GM18870 (cell line): ENCODE data around the gene LMAN1L.

Source experiments
- ATAC-seq: cut with Tn5 transposase; IDR thresholded peaks from one replicate; pipeline ENCODE4 v1.9.1; 2021; ENCODE audit warnings: moderate library complexity; ENCODE audit not compliant: unreplicated experiment

Gene LMAN1L

GRCh38 chr15:74815121-74815934 lies 2.7 kb downstream of the LMAN1L start:
- ATAC-seq, result no peak

- no peak for ATAC-seq
These were observed 3.3 kb downstream of the LMAN1L start for GRCh38 chr15:74815961-74816360.

- no peak for ATAC-seq
These were observed 4.2 kb downstream of the LMAN1L start for GRCh38 chr15:74816624-74817369.

- no peak for ATAC-seq
These were observed 4.7 kb downstream of the LMAN1L start for GRCh38 chr15:74817370-74817737.

GRCh38 chr15:74820056-74820455 lies 7.4 kb downstream of the LMAN1L start:
- ATAC-seq, result no peak

GRCh38 chr15:74821091-74821789 lies 8.6 kb downstream of the LMAN1L start:
- ATAC-seq, result no peak

- no peak for ATAC-seq
These were observed 9.1 kb downstream of the LMAN1L start for GRCh38 chr15:74821790-74822158.

- ATAC-seq, result no peak
These were observed 9.6 kb downstream of the LMAN1L start for GRCh38 chr15:74822233-74822632.

GRCh38 chr15:74823324-74823723 lies 10.7 kb downstream of the LMAN1L start:
- no peak for ATAC-seq

GRCh38 chr15:74824976-74825375 lies 12.3 kb downstream of the LMAN1L start:
- ATAC-seq, result no peak

GRCh38 chr15:74825866-74826265 lies 13.2 kb downstream of the LMAN1L start:
- ATAC-seq, result no peak

GRCh38 chr15:74826364-74826819 lies 13.8 kb downstream of the LMAN1L start, which contains the start of gene CPLX3:
Gene CPLX3, plus strand, starts transcription at chr15:74826627. Its CDS starts 77 bp downstream, at chr15:74826704.
- ATAC-seq, result no peak

GRCh38 chr15:74826921-74827320 lies 14.3 kb downstream of the LMAN1L start:
- ATAC-seq, result no peak

GRCh38 chr15:74827614-74828013 lies 15.0 kb downstream of the LMAN1L start:
- ATAC-seq, result no peak

GRCh38 chr15:74828835-74829234 lies 16.2 kb downstream of the LMAN1L start:
- no peak for ATAC-seq

GRCh38 chr15:74829486-74829885 lies 16.9 kb downstream of the LMAN1L start:
- ATAC-seq, result no peak

GRCh38 chr15:74829991-74830390 lies 17.4 kb downstream of the LMAN1L start:
- no peak for ATAC-seq

- no peak for ATAC-seq
These were observed 18.2 kb downstream of the LMAN1L start for GRCh38 chr15:74830868-74831267.

GRCh38 chr15:74831813-74832495 lies 19.3 kb downstream of the LMAN1L start:
- ATAC-seq, result no peak

GRCh38 chr15:74832826-74833225 lies 20.2 kb downstream of the LMAN1L start:
- no peak for ATAC-seq
